WTC11 (cell line): ENCODE measurements around the gene HS2ST1.

Experiments used
- NR1H2 ChIP-seq: sonication (generic); formaldehyde crosslinking; IDR thresholded peaks from 2 replicates; pipeline ENCODE4 v1.9.0; 2021; ENCODE audit warnings: mild to moderate bottlenecking, moderate library complexity, missing genetic modification reagents
- TF ChIP-seq, protein P1 (sequence below): sonication (generic); formaldehyde crosslinking; conservative IDR thresholded peaks from 2 replicates; pipeline ENCODE4 v1.8.1; 2022; ENCODE audit warnings: mild to moderate bottlenecking, missing genetic modification reagents

DNA sequence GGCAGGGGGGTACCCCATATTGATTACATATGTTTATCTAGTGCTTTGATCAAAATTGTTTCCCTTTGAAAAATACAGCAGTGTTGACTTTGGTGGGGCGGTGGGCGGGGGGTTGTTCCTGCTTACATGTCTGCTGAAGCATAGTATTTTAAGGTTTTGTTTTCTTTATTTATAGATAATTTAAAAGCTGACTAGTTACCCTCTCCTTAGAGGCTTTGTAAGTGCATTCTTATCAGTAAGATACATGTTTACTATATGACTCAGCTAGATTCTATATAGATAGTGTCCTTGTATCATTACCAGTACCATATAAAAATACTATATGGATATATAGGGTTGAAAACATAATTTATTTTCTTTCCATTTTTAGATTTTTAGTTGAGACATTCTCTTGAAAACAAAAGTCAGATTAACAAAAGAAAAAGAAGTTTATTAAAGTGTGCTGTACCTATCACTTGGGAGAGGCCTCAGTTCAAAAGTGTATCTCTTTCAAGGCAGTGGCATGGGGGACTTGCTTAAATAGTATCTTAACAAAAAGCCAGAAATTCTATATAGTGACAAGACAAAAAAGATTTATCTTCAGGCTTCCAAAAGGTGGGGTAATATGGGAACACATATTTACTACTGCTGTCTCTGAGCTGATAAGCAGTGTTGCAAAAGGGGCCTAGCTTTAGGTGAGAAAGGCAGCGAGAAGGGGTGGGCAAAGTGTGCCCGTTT lies 79.0 kb downstream of the HS2ST1 start:
- TF ChIP-seq, protein P1, sequence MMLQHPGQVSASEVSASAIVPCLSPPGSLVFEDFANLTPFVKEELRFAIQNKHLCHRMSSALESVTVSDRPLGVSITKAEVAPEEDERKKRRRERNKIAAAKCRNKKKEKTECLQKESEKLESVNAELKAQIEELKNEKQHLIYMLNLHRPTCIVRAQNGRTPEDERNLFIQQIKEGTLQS, result no peak
- TF ChIP-seq NR1H2 (CRISPR knock-in tag), result no peak
